Natural killer cell (primary cell): ENCODE results near the gene USP24. TPM values are rescaled to one million over a fixed set of nuclear protein-coding genes. Genes with fewer than 3 reads are reported as not detected.
A peak's percentile ranks its signal among the peaks of the same experiment; 100 is the strongest.

ENCODE experiments used
- ATAC-seq, 3 donors: fragments of 150-1000 bp in 2 of 3; fragments of 200-7000 bp in 1 of 3; cut with Tn5 transposase; 1 replicate in 1 of 3; 2 replicates in 2 of 3; pipeline ENCODE4 v1.10.0; 2021; ENCODE audit warnings: mild to moderate bottlenecking in 2 of 3, moderate library complexity in 2 of 3
- DNase-seq, 2 donors: peaks; one replicate each; pipeline versions ENCODE4 v3.0.0 to v3.0.0-alpha.2; 2013 to 2021; ENCODE audit warnings: mixed read lengths in 1 of 2
- H3K27ac ChIP-seq: one replicate; pipeline ENCODE4 v1.5.1; 2013; ENCODE audit warnings: mild to moderate bottlenecking, low read length
- H3K27me3 ChIP-seq: one replicate; pipeline ENCODE4 v1.6.1; 2013; ENCODE audit warnings: low read length; ENCODE audit not compliant: control insufficient read depth, insufficient read depth
- H3K36me3 ChIP-seq: one replicate; pipeline ENCODE4 v1.6.1; 2013; ENCODE audit warnings: low read length; ENCODE audit not compliant: control insufficient read depth, insufficient read depth
- H3K4me1 ChIP-seq: one replicate; pipeline ENCODE4 v1.6.1; 2013; ENCODE audit warnings: low read length; ENCODE audit not compliant: control insufficient read depth, insufficient read depth
- H3K4me3 ChIP-seq: one replicate; pipeline ENCODE4 v1.5.1; 2013; ENCODE audit warnings: low read length
- H3K9me3 ChIP-seq: one replicate; pipeline ENCODE4 v1.6.1; 2013; ENCODE audit warnings: low read length; ENCODE audit not compliant: control insufficient read depth, insufficient read depth
- H3K27ac Mint-ChIP-seq, 2 donors: one replicate each; pipeline ENCODE4 v1.8.0; 2022; ENCODE audit warnings: mild to moderate bottlenecking in 2 of 2, mixed read lengths in 2 of 2, moderate library complexity in 1 of 2
- H3K27me3 Mint-ChIP-seq, 2 donors: one replicate each; pipeline ENCODE4 v1.8.0; 2022; ENCODE audit warnings: low read depth in 2 of 2, mixed read lengths in 2 of 2
- H3K36me3 Mint-ChIP-seq: one replicate; pipeline ENCODE4 v1.8.0; 2022; ENCODE audit warnings: mixed read lengths
- H3K4me1 Mint-ChIP-seq, 2 donors: one replicate each; pipeline ENCODE4 v1.8.0; 2022; ENCODE audit warnings: mixed read lengths in 2 of 2
- H3K4me3 Mint-ChIP-seq: one replicate; pipeline ENCODE4 v1.8.0; 2022; ENCODE audit warnings: mild to moderate bottlenecking, moderate library complexity, mixed read lengths
- H3K9me3 Mint-ChIP-seq, 2 donors: one replicate each; pipeline ENCODE4 v1.8.0; 2022; ENCODE audit warnings: mixed read lengths in 2 of 2
- CTCF ChIP-seq: fragments of 200-600 bp; IDR thresholded peaks from one replicate; pipeline ENCODE4 v1.8.0; 2022; ENCODE audit warnings: antibody characterized with exemption
- WGBS: methylation state at CpG from one replicate; pipeline ENCODE4 v1.1.7; 2013; ENCODE audit warnings: missing lambda C conversion rate; ENCODE audit not compliant: insufficient coverage; 5-methylcytosine and 5-hydroxymethylcytosine counted together
- intact Hi-C: fragments of 100-400 bp; cut with micrococcal nuclease; formaldehyde crosslinking; loops from one replicate; pipeline ENCODE4 v1.14.2; 2022
- total RNA-seq, 4 donors: library from RNA; stranded (reverse); fragments of 120-200 nt in 1 of 4; gene quantifications; one replicate each; pipeline versions ENCODE4 v1.2.3 to v1.2.4, GENCODE V29; 2013 to 2022

USP24 gene
- total RNA-seq, 3 donors from 2014 or later (not counting 1 experiment from before 2014, with no cell fraction given), result 155 TPM

DNA sequence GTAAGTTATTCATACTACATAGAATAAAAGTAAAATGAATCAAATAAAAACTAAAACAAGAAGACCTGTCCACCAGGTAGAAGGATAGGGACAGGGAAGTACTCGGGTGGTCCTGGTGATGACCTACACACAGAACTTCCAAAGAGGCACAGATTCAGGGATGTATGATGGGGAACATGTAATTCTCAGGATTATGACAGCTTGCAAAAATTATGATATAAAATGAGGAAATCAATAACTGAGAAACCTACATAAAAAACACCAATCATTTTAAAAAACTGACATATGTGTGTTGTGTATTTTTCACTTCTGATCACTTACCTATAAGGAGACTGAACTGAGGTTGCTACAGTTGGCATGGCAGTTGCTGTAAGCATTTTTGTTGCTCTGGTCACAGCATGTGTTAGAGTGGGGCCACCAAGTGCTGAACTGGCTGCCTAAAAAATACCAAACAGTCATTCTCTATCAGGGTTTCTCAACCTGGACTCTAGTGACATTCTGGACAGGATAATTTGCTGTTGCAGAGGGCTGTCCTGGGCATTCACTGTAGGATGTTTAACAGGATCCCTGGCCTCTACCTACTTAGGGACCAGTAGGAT, 73.8 kb downstream of the USP24 start:
- H3K9me3 ChIP-seq, result no peaks in the 10 kb centered on the region
- Mint-ChIP-seq H3K27ac (peak overlapping the region in 1 of 2 donors; percentile 86), H3K4me1 (peaks cover 8 to 12% of the 10 kb centered on the region in 2 donors), H3K27me3 (no peaks in the 10 kb centered on the region), H3K36me3 (peaks cover 13% of the 10 kb centered on the region), H3K4me3 (no peak overlapping the region), H3K9me3 (no peaks in the 10 kb centered on the region)
- H3K27ac ChIP-seq, result no peak overlapping the region
- 83% methylated on average over 1 of the region's 1 CpG for WGBS
- intact Hi-C loops, result loop anchor here (2.0 kb wide), 1 partner anchor 73 kb away; the partner anchor contains the start of gene USP24
- H3K4me3 ChIP-seq, result no peak overlapping the region
- H3K4me1 ChIP-seq, result no peaks in the 10 kb centered on the region
- no peaks in the 10 kb centered on the region for H3K27me3 ChIP-seq
- ATAC-seq (no peak), DNase-seq (no peak)
- peaks cover 70% of the 10 kb centered on the region for H3K36me3 ChIP-seq
- TF ChIP-seq CTCF, result no peak

DNA sequence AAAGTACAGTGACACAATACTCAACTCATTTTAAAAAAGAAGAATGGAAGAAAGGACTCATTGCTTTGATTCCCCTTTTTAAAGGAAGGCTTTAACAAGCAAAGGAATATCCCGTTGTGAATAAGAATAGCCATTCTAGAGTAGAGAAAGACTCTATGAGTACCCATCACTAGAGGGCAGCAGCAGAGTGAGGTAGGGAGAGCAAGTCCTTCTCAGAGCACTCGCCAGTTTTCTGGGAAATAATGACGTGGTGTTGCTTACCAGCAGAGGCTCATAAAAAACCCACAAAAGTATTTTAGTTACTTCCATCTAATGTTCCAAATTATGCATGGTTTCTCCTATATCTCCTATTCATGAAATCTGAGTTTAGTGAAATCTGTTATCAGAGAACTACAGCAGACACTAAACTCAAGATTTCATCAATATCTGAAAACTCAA, 74.6 kb downstream of the USP24 start:
- TF ChIP-seq CTCF, result peak; percentile 84
- H3K27ac ChIP-seq, result peak overlapping the region; percentile 18
- Mint-ChIP-seq H3K9me3 (no peaks in the 10 kb centered on the region), H3K36me3 (peaks cover 13% of the 10 kb centered on the region), H3K4me3 (peak overlapping the region; percentile 14), H3K27ac (peak overlapping the region in 1 of 2 donors; percentile 86), H3K4me1 (peaks cover 8 to 12% of the 10 kb centered on the region in 2 donors), H3K27me3 (no peaks in the 10 kb centered on the region)
- ATAC-seq, result peak; percentile 82 to 86 (median 84)
- H3K27me3 ChIP-seq, result no peaks in the 10 kb centered on the region
- 0% methylated on average over 3 of the region's 3 CpGs for WGBS
- no peaks in the 10 kb centered on the region for H3K9me3 ChIP-seq
- H3K36me3 ChIP-seq, result peaks cover 70% of the 10 kb centered on the region
- peak in 1 of 2 donors; percentile 87 for DNase-seq
- H3K4me1 ChIP-seq, result no peaks in the 10 kb centered on the region
- no peak overlapping the region for H3K4me3 ChIP-seq
- intact Hi-C loops, result loop anchor here (1.0 to 2.0 kb wide), 3 partner anchors 74 to 198 kb away; partner anchors contain the start of gene USP24

DNA sequence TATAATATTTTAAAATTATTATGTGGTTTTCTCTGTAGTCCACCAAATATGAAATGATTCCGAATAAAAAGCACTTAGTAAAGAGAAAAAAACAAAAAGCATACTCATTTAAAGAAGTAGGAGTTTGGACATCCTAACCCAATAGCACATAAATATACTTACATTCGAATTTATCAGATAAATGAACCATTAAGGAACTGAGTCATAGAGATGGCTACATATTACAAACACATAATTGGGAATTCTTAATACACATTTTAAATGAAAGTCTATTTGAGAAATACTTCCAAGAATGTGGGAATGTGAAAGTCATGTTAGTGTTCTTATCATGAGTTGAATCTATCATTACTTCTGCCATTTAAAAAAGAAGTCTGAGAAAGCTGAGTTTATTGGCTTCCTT, 75.0 kb downstream of the USP24 start:
- H3K4me3 Mint-ChIP-seq, result no peak overlapping the region
- H3K27me3 Mint-ChIP-seq, result no peaks in the 10 kb centered on the region
- Histone ChIP-seq H3K27ac (no peak overlapping the region), H3K27me3 (no peaks in the 10 kb centered on the region), H3K9me3 (no peaks in the 10 kb centered on the region), H3K4me1 (no peaks in the 10 kb centered on the region), H3K36me3 (peaks cover 69% of the 10 kb centered on the region), H3K4me3 (no peak overlapping the region)
- peaks cover 8 to 12% of the 10 kb centered on the region in 2 donors for H3K4me1 Mint-ChIP-seq
- WGBS, result no CpG with 5 or more reads among the region's 2 CpGs
- peaks cover 11% of the 10 kb centered on the region for H3K36me3 Mint-ChIP-seq
- no peak for ATAC-seq
- no peak for DNase-seq
- H3K9me3 Mint-ChIP-seq, result no peaks in the 10 kb centered on the region
- TF ChIP-seq CTCF, result no peak
- intact Hi-C loops, result loop anchor here (1.0 to 2.0 kb wide), 3 partner anchors 75 to 198 kb away; partner anchors contain the start of gene USP24
- peak overlapping the region in 1 of 2 donors; percentile 86 for H3K27ac Mint-ChIP-seq
